GM19395 (cell line): ENCODE results near the gene GRID1.

Source experiments
- ATAC-seq: cut with Tn5 transposase; IDR thresholded peaks from one replicate; pipeline ENCODE4 v1.9.1; 2021; ENCODE audit warnings: mild to moderate bottlenecking, moderate library complexity; ENCODE audit not compliant: unreplicated experiment

Gene GRID1

GRCh38 chr10:86340176-86340990 lies 26.2 kb downstream of the GRID1 start:
- ATAC-seq, result no peak

GRCh38 chr10:86339226-86339865 lies 27.2 kb downstream of the GRID1 start:
- no peak for ATAC-seq

- ATAC-seq, result no peak
Observed at GRCh38 chr10:86337121-86337601, 29.4 kb downstream of the GRID1 start.

- ATAC-seq, result no peak
Observed at GRCh38 chr10:86336341-86336740, 30.3 kb downstream of the GRID1 start.

- no peak for ATAC-seq
Observed at GRCh38 chr10:86335831-86336230, 30.8 kb downstream of the GRID1 start.

- ATAC-seq, result no peak
Observed at GRCh38 chr10:86335257-86335656, 31.3 kb downstream of the GRID1 start.

GRCh38 chr10:86334488-86335085 lies 32.0 kb downstream of the GRID1 start:
- ATAC-seq, result no peak

- no peak for ATAC-seq
Observed at GRCh38 chr10:86333826-86334487, 32.6 kb downstream of the GRID1 start.

- ATAC-seq, result no peak
Observed at GRCh38 chr10:86331861-86332260, 34.7 kb downstream of the GRID1 start.

- ATAC-seq, result no peak
Observed at GRCh38 chr10:86330778-86331763, 35.5 kb downstream of the GRID1 start.

- ATAC-seq, result no peak
Observed at GRCh38 chr10:86329896-86330680, 36.5 kb downstream of the GRID1 start.

- ATAC-seq, result no peak
Observed at GRCh38 chr10:86329093-86329710, 37.4 kb downstream of the GRID1 start.

- ATAC-seq, result no peak
Observed at GRCh38 chr10:86327954-86328725, 38.5 kb downstream of the GRID1 start.

GRCh38 chr10:86325158-86325557 lies 41.4 kb downstream of the GRID1 start:
- no peak for ATAC-seq

- no peak for ATAC-seq
Observed at GRCh38 chr10:86321568-86321967, 45.0 kb downstream of the GRID1 start.

- no peak for ATAC-seq
Observed at GRCh38 chr10:86319676-86320075, 46.9 kb downstream of the GRID1 start.

GRCh38 chr10:86317949-86318725 lies 48.5 kb downstream of the GRID1 start:
- ATAC-seq, result no peak
